Activated T-cell treated with anti-CD3 and anti-CD28 coated beads, Interleukin-2, amount 50 U/mL, for 72 hours (primary cell): Measurements from ENCODE around the gene LIG3. TPM values are rescaled to one million over a fixed set of nuclear protein-coding genes. Genes with fewer than 3 reads are reported as not detected.
"Not testable (repeated sequence)": the region's sequence is repeated elsewhere in the genome, so short reads cannot be mapped to it uniquely, and the experiment has no call there.

ENCODE experiments used
- ATAC-seq, 2 donors: fragments of 150-1000 bp; cut with Tn5 transposase; replicated peaks in 1 of 2; 2 replicates each; pipeline ENCODE4 v1.10.0; 2021; ENCODE audit warnings: moderate library complexity in 2 of 2, mild to moderate bottlenecking in 1 of 2
- DNase-seq, 2 donors: peaks; one replicate each; pipeline ENCODE4 v3.0.0; 2021 to 2022; ENCODE audit warnings: mixed read lengths in 1 of 2
- H3K27ac Mint-ChIP-seq: one replicate; pipeline ENCODE4 v1.8.0; 2022; ENCODE audit warnings: mild to moderate bottlenecking, moderate library complexity, mixed read lengths
- H3K27me3 Mint-ChIP-seq: one replicate; pipeline ENCODE4 v1.8.0; 2022; ENCODE audit warnings: low read depth, mixed read lengths
- H3K36me3 Mint-ChIP-seq, 2 donors: one replicate each; pipeline ENCODE4 v1.8.0; 2022; ENCODE audit warnings: mixed read lengths in 2 of 2, mild to moderate bottlenecking in 1 of 2; ENCODE audit not compliant: insufficient read depth in 2 of 2
- H3K4me1 Mint-ChIP-seq: one replicate; pipeline ENCODE4 v1.8.0; 2022; ENCODE audit warnings: low read depth, mixed read lengths
- H3K4me3 Mint-ChIP-seq, 2 donors: one replicate each; pipeline ENCODE4 v1.8.0; 2022; ENCODE audit warnings: mild to moderate bottlenecking in 2 of 2, mixed read lengths in 2 of 2, moderate library complexity in 2 of 2
- H3K9me3 Mint-ChIP-seq, 2 donors: one replicate each; pipeline ENCODE4 v1.8.0; 2022; ENCODE audit warnings: mixed read lengths in 2 of 2
- total RNA-seq, 2 donors: library from RNA; stranded (reverse); gene quantifications; one replicate each; pipeline ENCODE4 v1.2.3, GENCODE V29; 2022

Gene LIG3
- total RNA-seq = 10 to 100 TPM; 39.1 to 44.0 TPM

DNA sequence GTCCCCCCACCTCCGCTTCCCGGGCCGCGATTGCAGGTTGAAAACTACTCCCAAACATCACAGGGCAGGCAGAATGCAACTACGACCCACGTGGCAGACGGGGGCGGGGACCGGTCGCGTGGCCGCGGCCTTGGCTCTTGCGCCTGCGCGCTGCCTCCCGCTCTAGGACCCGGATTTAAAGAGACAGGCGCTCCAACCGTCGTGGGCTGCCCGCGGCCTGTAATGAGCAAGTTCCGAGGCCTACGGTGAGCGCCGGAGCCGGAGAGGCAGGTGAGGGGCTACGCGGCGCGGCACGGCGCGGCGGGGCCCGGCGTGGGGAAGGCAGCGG lies at the start of gene LIG3:
Gene LIG3 (plus strand): TSS at position 160 of the 328 bp plus-strand sequence. CDS start 2,494 bp downstream, outside the sequence.
- Mint-ChIP-seq H3K4me3 (peak within 1 kb of the TSS; percentile 95 to 96), H3K27me3 (no peaks in the 10 kb centered on the region), H3K9me3 (no peaks in the 10 kb centered on the region), H3K4me1 (peaks cover 56% of the 10 kb centered on the region), H3K36me3 (peaks cover 0 to 2% of the 10 kb centered on the region in 2 donors), H3K27ac (peak within 1 kb of the TSS; percentile 95)
- ATAC-seq (peak; percentile 89), DNase-seq (peak; percentile 95 to 96)

DNA sequence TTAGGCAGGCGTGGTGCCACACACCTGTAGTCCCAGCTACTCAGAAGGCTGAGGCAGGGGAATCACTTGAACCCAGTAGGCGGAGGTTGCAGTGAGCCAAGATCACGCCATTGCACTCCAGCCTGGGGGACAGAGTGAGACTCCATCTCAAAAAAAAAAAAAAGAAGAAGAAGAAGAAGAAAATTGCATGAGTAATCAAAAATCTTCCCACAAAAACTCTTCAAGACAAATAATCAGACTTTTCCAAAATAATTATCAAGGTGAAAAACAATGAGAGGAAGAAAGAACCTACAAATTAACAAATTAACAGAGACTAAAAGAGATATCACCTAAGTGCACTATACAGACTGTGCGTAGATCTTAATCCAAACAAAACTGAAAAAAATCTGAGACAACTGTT lies 29.5 kb upstream of the LIG3 start:
- not testable (repeated sequence) for H3K4me3 Mint-ChIP-seq, H3K36me3 Mint-ChIP-seq, H3K27ac Mint-ChIP-seq, H3K27me3 Mint-ChIP-seq, ATAC-seq, DNase-seq, H3K9me3 Mint-ChIP-seq, H3K4me1 Mint-ChIP-seq

DNA sequence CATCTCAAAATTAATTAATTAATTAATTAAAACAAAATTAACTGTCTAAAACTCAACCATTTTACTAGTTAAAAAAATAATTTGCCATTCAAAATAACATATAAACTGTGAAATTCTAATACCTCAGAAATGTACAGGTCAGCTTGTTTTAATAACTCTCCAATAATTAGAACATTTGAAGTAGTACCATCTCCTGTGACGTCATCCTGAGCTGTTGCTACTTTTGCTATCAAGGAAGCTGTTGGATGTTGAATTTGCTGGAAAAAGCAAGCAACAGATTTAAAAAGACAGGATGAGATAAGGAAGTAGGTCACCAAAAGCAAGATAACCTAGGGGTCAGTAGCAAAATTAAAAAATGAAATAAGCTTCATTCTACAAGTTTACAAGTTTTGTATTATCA lies 21.9 kb upstream of the LIG3 start:
- Mint-ChIP-seq H3K27ac (no peak overlapping the region), H3K27me3 (no peaks in the 10 kb centered on the region), H3K9me3 (no peaks in the 10 kb centered on the region), H3K36me3 (peaks cover 9 to 11% of the 10 kb centered on the region in 2 donors), H3K4me3 (no peak overlapping the region), H3K4me1 (peaks cover 9% of the 10 kb centered on the region)
- DNase-seq (no peak), ATAC-seq (no peak)

DNA sequence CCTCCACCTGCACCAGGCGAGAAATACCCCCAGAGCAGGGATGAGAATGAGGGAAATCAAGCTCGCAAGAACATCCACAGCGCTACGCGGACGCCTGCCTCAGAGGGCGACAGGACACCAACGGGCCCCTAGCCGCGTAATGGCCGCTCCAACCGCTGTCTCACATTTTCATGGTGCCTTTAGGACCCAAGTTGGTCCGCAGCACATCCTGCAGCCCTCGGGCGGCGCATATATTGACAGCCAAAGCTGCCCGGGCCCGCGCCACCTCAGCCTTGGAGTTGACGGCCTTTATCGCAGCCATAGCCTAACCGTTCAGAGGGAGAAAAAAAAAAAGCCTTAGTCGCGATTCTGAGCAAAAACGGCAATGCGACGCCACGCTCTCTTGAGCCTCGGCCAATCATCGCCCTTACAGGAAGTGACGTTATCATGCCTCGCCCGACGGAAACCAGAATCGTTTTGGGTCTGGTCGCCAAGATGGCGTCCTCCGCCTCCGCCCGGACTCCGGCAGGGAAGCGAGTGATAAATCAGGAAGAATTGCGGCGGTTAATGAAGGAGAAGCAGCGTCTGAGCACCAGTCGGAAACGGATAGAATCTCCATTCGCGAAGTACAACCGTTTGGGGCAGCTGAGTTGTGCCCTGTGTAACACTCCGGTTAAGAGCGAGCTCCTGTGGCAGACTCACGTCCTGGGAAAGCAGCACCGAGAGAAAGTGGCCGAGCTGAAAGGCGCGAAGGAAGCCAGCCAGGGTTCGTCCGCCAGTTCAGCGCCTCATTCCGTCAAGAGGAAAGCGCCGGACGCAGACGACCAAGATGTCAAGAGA lies 19.0 kb upstream of the LIG3 start, which contains the start of the genes CCT6B and ZNF830:
Gene CCT6B (minus strand): TSS at position 368 of the 819 bp plus-strand sequence. CDS start 67 bp downstream, at position 301.
Gene ZNF830 (plus strand): TSS at position 448 of the 819 bp plus-strand sequence. CDS start 27 bp downstream, at position 475.
- H3K36me3 Mint-ChIP-seq = peaks cover 11 to 15% of the 10 kb centered on the region in 2 donors

DNA sequence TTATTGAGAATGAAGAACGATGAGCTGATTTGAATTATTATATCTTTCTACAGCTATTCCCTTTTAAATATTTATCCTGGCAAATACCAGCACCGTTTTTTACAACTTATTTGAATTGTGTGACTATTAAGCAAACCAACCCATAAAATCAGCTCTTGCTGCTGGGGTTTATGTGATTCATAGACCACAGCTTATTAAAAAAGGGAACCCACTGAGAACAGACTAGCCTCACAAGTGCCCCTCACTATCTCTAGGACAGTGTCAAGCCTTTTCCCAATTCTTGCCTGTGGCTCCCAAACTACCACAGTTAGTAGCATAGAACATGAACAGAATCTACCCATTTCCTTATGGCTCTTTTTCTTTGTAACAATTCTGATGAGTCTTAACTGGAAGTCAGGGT lies 6.1 kb upstream of the LIG3 start:
- DNase-seq (peak in 1 of 2 donors; percentile 8), ATAC-seq (peak; percentile 49 to 54)
- H3K9me3 Mint-ChIP-seq = no peaks in the 10 kb centered on the region
- peak overlapping the region; percentile 47 for H3K27ac Mint-ChIP-seq
- H3K36me3 Mint-ChIP-seq = no peaks in the 10 kb centered on the region
- no peaks in the 10 kb centered on the region for H3K27me3 Mint-ChIP-seq
- H3K4me1 Mint-ChIP-seq = peaks cover 22% of the 10 kb centered on the region
- peak overlapping the region; percentile 18 to 29 for H3K4me3 Mint-ChIP-seq

More for the DNA sequence above, 19.0 kb upstream of the LIG3 start, which contains the start of the genes CCT6B and ZNF830:
- H3K9me3 Mint-ChIP-seq = no peaks in the 10 kb centered on the region
- ATAC-seq (peak; percentile 97), DNase-seq (peak; percentile 88 to 92)
- peak within 1 kb of the TSS; percentile 89 to 92 for H3K4me3 Mint-ChIP-seq
- peak within 1 kb of the TSS; percentile 99 for H3K27ac Mint-ChIP-seq
- peaks cover 15% of the 10 kb centered on the region for H3K4me1 Mint-ChIP-seq
- no peaks in the 10 kb centered on the region for H3K27me3 Mint-ChIP-seq

DNA sequence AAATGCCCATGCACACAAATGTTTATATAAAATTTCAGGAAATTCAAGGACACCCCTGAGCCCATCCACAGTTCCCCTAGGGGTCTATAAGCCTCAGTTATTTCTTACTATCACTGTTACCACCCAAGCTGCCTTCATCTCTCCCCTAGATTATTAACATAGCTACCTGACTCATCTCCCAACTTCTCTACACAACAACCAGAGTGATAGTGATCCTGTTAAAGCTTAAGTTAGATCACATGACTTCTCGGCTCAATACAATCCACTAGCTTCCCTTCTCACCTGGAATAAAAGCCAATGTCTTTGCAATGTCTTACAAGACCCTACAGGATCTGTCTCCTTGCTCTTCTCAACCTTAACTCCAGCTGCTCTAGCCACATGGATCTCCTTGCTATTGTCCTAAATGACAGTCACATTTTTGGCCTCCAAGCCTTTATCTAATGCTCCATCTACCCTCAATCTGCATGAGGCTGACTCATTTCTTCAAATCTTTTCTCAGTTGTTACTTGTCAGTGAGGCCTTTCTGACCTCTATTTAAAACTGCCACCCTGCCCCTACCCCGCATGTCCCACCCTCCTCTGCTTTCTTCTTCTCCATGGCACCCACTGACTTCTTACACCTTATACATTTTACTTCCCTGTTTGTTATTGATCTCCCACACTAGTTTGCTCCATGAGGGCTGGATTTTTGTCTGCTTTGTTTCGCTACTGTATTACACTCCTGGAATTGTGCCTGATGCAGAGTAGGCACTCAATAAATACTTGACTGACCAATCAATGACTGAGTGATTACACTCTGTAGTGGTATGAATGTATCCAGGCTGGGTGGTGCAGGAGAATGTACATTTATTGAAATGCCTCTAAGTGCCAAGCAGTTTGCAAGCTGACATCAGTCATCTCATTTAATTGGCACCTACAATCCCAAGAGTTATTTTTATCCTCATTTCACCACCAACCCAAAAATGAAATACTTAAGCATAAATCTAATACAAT lies 5.2 kb upstream of the LIG3 start:
- H3K27me3 Mint-ChIP-seq = no peaks in the 10 kb centered on the region
- peaks cover 31% of the 10 kb centered on the region for H3K4me1 Mint-ChIP-seq
- peak overlapping the region; percentile 1 for H3K27ac Mint-ChIP-seq
- no peaks in the 10 kb centered on the region for H3K36me3 Mint-ChIP-seq
- peak; percentile 79 for ATAC-seq
- H3K9me3 Mint-ChIP-seq = no peaks in the 10 kb centered on the region
- peak overlapping the region; percentile 2 to 52 for H3K4me3 Mint-ChIP-seq
- peak; percentile 16 to 23 for DNase-seq

DNA sequence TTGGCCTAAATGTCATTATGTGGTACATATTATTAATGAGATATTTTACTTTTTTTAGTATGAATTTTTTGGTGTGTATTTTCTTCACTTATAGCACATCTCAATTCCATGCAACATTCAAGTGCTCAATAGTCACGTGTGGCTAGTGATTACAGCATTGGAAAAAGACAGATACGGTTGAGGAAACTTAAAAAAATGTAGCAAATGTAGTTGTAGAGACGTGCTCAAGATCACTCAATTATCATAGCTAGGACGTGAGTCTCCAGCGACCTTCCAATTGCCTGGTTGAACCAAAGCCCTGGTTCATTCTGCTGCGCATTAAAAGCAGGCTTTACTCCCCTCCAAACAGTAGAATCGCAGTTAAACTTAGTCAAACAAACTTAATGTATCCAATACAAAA lies 1.2 kb upstream of the LIG3 start:
- Mint-ChIP-seq H3K9me3 (no peaks in the 10 kb centered on the region), H3K27ac (peak overlapping the region; percentile 11), H3K27me3 (no peaks in the 10 kb centered on the region), H3K36me3 (peaks cover 0 to 2% of the 10 kb centered on the region in 2 donors), H3K4me1 (peaks cover 59% of the 10 kb centered on the region), H3K4me3 (peak overlapping the region; percentile 95 to 96)
- DNase-seq (no peak), ATAC-seq (no peak)

DNA sequence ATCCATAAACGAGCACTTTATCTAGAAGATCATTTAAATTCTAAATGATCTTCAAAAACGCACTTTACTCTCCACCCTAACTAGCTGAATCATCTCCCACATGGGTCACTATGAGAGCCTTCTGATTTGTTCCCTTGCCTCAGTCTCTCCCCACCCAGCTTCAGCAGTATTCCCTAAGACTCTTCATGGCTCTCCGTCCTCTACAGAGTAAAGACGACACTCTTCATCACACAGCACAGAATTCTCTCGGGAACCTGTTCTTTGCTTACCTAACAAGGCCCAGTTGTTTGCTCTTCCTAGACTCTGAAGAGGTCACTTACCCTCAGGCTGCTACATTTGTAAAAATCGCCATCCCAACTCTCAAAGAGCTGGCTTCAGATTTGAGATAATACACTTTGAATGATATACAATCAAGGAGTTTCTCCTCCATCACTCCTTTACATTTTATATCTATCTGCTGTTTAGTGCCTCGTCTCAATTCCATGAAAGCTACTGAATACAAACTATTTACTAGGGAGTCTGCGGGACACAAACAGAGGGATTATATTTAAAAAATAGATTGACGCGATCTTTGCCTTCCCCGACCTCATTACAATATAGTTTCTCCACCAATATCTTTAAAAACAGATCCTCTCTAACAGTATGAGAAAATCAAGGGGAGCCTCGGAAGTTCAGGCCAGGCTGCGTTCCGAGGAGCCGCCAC lies 511 bp upstream of the LIG3 start:
- no peak for ATAC-seq
- Mint-ChIP-seq H3K4me3 (peak overlapping the region; percentile 95 to 96), H3K4me1 (peaks cover 58% of the 10 kb centered on the region), H3K27ac (peak overlapping the region; percentile 95), H3K9me3 (no peaks in the 10 kb centered on the region), H3K27me3 (no peaks in the 10 kb centered on the region), H3K36me3 (peaks cover 0 to 2% of the 10 kb centered on the region in 2 donors)
- no peak for DNase-seq

DNA sequence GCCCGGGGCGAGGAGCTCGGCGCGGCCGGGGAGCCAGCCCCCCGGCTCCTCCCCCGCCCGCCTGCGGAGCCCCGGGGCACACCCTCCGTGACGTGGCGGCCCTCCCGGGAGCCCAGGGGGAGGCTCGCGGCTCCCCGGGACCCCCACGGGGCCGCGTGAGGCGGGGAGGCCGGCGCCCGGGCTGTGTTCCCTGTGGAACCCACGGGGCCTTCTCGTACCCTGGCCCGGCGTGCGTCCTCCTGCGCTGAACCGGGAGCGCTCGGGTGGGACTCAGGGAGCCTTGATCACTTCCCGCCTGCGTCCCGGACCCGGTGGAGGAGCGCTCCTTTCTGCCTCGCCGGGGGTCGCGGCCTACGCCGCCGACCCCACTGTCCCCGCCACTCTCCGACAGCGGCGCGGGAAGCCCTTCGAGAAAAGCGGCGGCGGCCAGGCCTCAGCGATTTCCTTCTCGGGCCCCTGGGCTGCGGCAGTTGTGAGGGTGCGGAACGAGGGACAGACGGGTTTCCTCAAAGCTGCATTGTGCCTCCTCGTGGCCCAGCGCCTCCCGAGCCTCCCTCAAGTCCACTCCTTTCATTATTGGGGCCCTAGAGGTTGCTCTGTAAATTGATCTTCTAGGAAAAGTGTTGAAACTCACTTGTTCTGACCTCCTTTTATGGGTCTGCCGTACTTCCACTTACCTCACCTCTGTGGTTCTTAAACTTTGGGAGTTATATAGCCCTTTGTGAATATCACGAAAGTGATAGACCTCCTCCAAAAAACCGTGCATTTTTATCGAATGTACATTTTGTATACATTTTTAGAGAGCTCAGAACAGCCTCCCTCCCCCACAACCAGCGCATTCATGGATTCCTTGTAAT lies 597 bp downstream of the LIG3 start:
- Mint-ChIP-seq H3K4me3 (peak overlapping the region; percentile 93 to 95), H3K27me3 (no peaks in the 10 kb centered on the region), H3K4me1 (peaks cover 55% of the 10 kb centered on the region), H3K36me3 (peaks cover 0 to 2% of the 10 kb centered on the region in 2 donors), H3K9me3 (no peaks in the 10 kb centered on the region), H3K27ac (peak overlapping the region; percentile 95)
- ATAC-seq (peak; percentile 91 to 92), DNase-seq (peak; percentile 69 to 79)

DNA sequence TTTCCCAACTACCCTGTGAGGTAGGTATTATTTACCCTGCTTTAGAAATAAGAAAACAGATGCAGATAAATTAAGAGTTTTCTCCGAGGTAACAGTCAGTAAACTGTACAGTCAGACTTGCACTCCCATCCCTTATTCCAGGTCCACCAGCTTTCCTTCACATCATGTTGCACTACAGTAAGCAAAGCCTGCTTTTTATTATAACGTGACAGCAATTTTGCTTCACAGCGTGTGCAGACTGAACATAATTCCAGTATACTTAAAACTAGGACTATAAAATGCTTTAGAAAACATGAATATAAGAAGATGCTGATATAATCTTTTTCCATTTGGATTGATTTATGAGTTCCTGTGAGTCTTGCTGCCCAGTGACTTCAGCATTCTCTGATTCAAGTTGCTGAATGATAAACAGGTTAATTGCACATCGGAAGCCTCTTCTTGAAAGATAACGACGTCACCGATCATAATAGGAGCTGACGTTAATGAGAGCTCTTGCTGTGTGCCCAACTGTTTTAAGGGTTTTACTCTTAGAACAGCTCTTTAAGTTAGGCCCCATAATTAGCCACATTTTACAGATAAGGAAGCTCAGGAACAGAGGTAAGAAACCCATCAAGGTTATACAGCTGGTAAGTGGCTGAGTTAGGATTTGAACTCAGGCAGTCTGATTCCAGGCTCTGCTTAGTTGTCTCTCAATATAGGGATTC lies 1.4 kb downstream of the LIG3 start:
- peak overlapping the region; percentile 95 for H3K27ac Mint-ChIP-seq
- no peaks in the 10 kb centered on the region for H3K27me3 Mint-ChIP-seq
- peaks cover 55% of the 10 kb centered on the region for H3K4me1 Mint-ChIP-seq
- H3K4me3 Mint-ChIP-seq = peak overlapping the region; percentile 87 to 93
- H3K9me3 Mint-ChIP-seq = no peaks in the 10 kb centered on the region
- no peak for DNase-seq
- ATAC-seq = no peak
- H3K36me3 Mint-ChIP-seq = peaks cover 0 to 5% of the 10 kb centered on the region in 2 donors

DNA sequence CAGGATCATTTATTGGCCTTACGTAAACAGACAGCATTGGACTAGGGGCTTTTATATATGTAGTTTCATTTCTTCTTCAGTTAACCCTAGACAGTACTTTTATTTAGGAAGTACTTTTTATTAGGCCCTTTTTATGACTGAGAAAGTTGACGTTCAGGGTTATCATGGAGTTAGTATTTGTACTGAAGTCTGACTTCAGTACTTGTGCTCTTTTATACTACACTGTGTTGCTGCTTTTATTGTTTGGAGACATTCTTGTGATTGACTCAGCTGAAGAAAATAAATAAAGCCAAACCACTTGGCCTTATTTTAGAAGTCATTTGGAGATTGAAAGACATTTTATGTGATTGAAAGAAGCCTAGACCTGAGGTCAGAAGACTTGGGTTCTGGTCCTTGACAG lies 6.9 kb downstream of the LIG3 start:
- DNase-seq (no peak), ATAC-seq (no peak)
- H3K27me3 Mint-ChIP-seq = no peaks in the 10 kb centered on the region
- no peak overlapping the region for H3K4me3 Mint-ChIP-seq
- no peaks in the 10 kb centered on the region for H3K9me3 Mint-ChIP-seq
- H3K27ac Mint-ChIP-seq = no peak overlapping the region
- H3K4me1 Mint-ChIP-seq = peaks cover 30% of the 10 kb centered on the region
- H3K36me3 Mint-ChIP-seq = peaks cover 0 to 19% of the 10 kb centered on the region in 2 donors
